Hematopoietic multipotent progenitor cell (in vitro differentiated cells): Measurements from ENCODE around the gene E2F3. TPM values are rescaled to one million over a fixed set of nuclear protein-coding genes. Genes with fewer than 3 reads are reported as not detected.
"Not testable (repeated sequence)": the region's sequence is repeated elsewhere in the genome, so short reads cannot be mapped to it uniquely, and the experiment has no call there.

ENCODE experiments used
- DNase-seq, 3 donors: peaks; one replicate each; pipeline ENCODE4 v3.0.0-alpha.2; 2011 to 2015; ENCODE audit warnings: low read depth in 2 of 3, low spot score in 2 of 3
- total RNA-seq: library from RNA; depleted of rRNA; stranded (reverse); fragments of >200 nt; gene quantifications from one replicate; pipeline ENCODE4 v1.2.3, GENCODE V29; 2012

E2F3 gene
- total RNA-seq, 1 donor = 5.4 TPM

GRCh38 chr6:20464041-20464440 is 62.4 kb downstream of the E2F3 start:
- no peak for DNase-seq

GRCh38 chr6:20464847-20465246 is 63.2 kb downstream of the E2F3 start:
- DNase-seq = no peak

GRCh38 chr6:20465616-20466015 is 63.9 kb downstream of the E2F3 start:
- not testable (repeated sequence) for DNase-seq

- DNase-seq = no peak
These were observed 65.8 kb downstream of the E2F3 start for GRCh38 chr6:20467437-20467836.

GRCh38 chr6:20468209-20468608 is 66.5 kb downstream of the E2F3 start:
- peak in 2 of 3 donors; percentile 53 to 68 for DNase-seq

- DNase-seq = no peak
These were observed 71.1 kb downstream of the E2F3 start for GRCh38 chr6:20472748-20473147.

GRCh38 chr6:20473518-20473917 is 71.8 kb downstream of the E2F3 start:
- no peak for DNase-seq

- no peak for DNase-seq
These were observed 73.3 kb downstream of the E2F3 start for GRCh38 chr6:20474874-20475542.

GRCh38 chr6:20476501-20477043 is 74.9 kb downstream of the E2F3 start:
- DNase-seq = no peak

GRCh38 chr6:20477485-20477884 is 75.8 kb downstream of the E2F3 start:
- DNase-seq = no peak

GRCh38 chr6:20479060-20479459 is 77.4 kb downstream of the E2F3 start:
- peak in 1 of 3 donors; percentile 26 for DNase-seq

- no peak for DNase-seq
These were observed 77.8 kb downstream of the E2F3 start for GRCh38 chr6:20479526-20479925.

- DNase-seq = no peak
These were observed 79.6 kb downstream of the E2F3 start for GRCh38 chr6:20481281-20481680.

GRCh38 chr6:20483887-20484497 is 82.3 kb downstream of the E2F3 start:
- DNase-seq = peak in 2 of 3 donors; percentile 26 to 51

- DNase-seq = no peak
These were observed 85.0 kb downstream of the E2F3 start for GRCh38 chr6:20486641-20487040.

GRCh38 chr6:20487669-20488375 is 86.1 kb downstream of the E2F3 start:
- no peak for DNase-seq

GRCh38 chr6:20490591-20490990 is 88.9 kb downstream of the E2F3 start:
- DNase-seq = no peak

- no peak for DNase-seq
These were observed 90.4 kb downstream of the E2F3 start for GRCh38 chr6:20492099-20492498.

- DNase-seq = no peak
These were observed 95.7 kb downstream of the E2F3 start for GRCh38 chr6:20497216-20498040.

- no peak for DNase-seq
These were observed 96.3 kb downstream of the E2F3 start for GRCh38 chr6:20498041-20498385.

- DNase-seq = no peak
These were observed 107.5 kb downstream of the E2F3 start for GRCh38 chr6:20509212-20509611.
